Stomach smooth muscle (tissue), 2 donors: ENCODE results near the gene KRTAP5-3.
"Not testable (repeated sequence)": the region's sequence is repeated elsewhere in the genome, so short reads cannot be mapped to it uniquely, and the experiment has no call there.

Source experiments
- H3K27ac ChIP-seq: one replicate; pipeline ENCODE4 v1.7.0; 2013; ENCODE audit warnings: mild to moderate bottlenecking, low read length, inconsistent platforms
- H3K27me3 ChIP-seq, 2 donors: one replicate each; pipeline ENCODE4 v1.7.0; 2013; ENCODE audit warnings: low read length in 2 of 2; ENCODE audit not compliant: insufficient read depth in 2 of 2, control insufficient read depth in 1 of 2
- H3K36me3 ChIP-seq, 2 donors: one replicate each; pipeline ENCODE4 v1.7.0; 2013; ENCODE audit warnings: low read length in 2 of 2; ENCODE audit not compliant: control insufficient read depth in 2 of 2, insufficient read depth in 2 of 2
- H3K4me1 ChIP-seq: one replicate; pipeline ENCODE4 v1.7.0; 2013; ENCODE audit warnings: low read length; ENCODE audit not compliant: control insufficient read depth, insufficient read depth
- H3K4me3 ChIP-seq, 2 donors: one replicate each; pipeline ENCODE4 v1.7.0; 2013; ENCODE audit warnings: low read length in 2 of 2
- H3K9ac ChIP-seq, 2 donors: one replicate each; pipeline ENCODE4 v1.7.0; 2013; ENCODE audit warnings: low read length in 2 of 2, mild to moderate bottlenecking in 1 of 2
- H3K9me3 ChIP-seq, 2 donors: one replicate each; pipeline ENCODE4 v1.7.0; 2013; ENCODE audit warnings: low read length in 2 of 2; ENCODE audit not compliant: control insufficient read depth in 2 of 2
- donor health status: healthy.
- donor health status: Pancreatic carcinoma.

KRTAP5-3 gene

GRCh38 chr11:1651411-1651980 lies 43.2 kb upstream of the KRTAP5-3 start:
- no peak overlapping the region for H3K4me3 ChIP-seq
- peaks cover 3% of the 10 kb centered on the region for H3K4me1 ChIP-seq

GRCh38 chr11:1650918-1651262 lies 42.6 kb upstream of the KRTAP5-3 start:
- H3K27me3 ChIP-seq, result peaks cover 9 to 11% of the 10 kb centered on the region in 2 donors
- no peaks in the 10 kb centered on the region for H3K9me3 ChIP-seq
- no peaks in the 10 kb centered on the region for H3K36me3 ChIP-seq
- no peak overlapping the region for H3K9ac ChIP-seq
- H3K27ac ChIP-seq, result no peak overlapping the region
- no peak overlapping the region for H3K4me3 ChIP-seq
- H3K4me1 ChIP-seq, result peaks cover 3% of the 10 kb centered on the region

More at GRCh38 chr11:1651411-1651980, 43.2 kb upstream of the KRTAP5-3 start:
- Histone ChIP-seq H3K27ac (no peak overlapping the region), H3K36me3 (no peaks in the 10 kb centered on the region), H3K9ac (no peak overlapping the region), H3K27me3 (peaks cover 15% of the 10 kb centered on the region in 2 donors), H3K9me3 (no peaks in the 10 kb centered on the region)

GRCh38 chr11:1650034-1650917 lies 42.0 kb upstream of the KRTAP5-3 start:
- Histone ChIP-seq H3K4me1 (peaks cover 3% of the 10 kb centered on the region), H3K27ac (no peak overlapping the region), H3K27me3 (peaks cover 4 to 11% of the 10 kb centered on the region in 2 donors), H3K4me3 (no peak overlapping the region), H3K9me3 (no peaks in the 10 kb centered on the region), H3K36me3 (no peaks in the 10 kb centered on the region), H3K9ac (no peak overlapping the region)

GRCh38 chr11:1648653-1649420 lies 40.6 kb upstream of the KRTAP5-3 start:
- Histone ChIP-seq H3K27me3 (peaks cover 0 to 8% of the 10 kb centered on the region in 2 donors), H3K4me1 (peaks cover 3% of the 10 kb centered on the region), H3K36me3 (no peaks in the 10 kb centered on the region), H3K9ac (no peak overlapping the region), H3K27ac (no peak overlapping the region), H3K4me3 (no peak overlapping the region), H3K9me3 (no peaks in the 10 kb centered on the region)

- Histone ChIP-seq H3K9ac (no peak overlapping the region), H3K27me3 (peaks cover 0 to 7% of the 10 kb centered on the region in 2 donors), H3K27ac (no peak overlapping the region), H3K4me1 (peaks cover 2% of the 10 kb centered on the region), H3K36me3 (no peaks in the 10 kb centered on the region), H3K4me3 (no peak overlapping the region), H3K9me3 (no peaks in the 10 kb centered on the region)
Measured at GRCh38 chr11:1647901-1648652, 39.8 kb upstream of the KRTAP5-3 start.

- H3K4me1 ChIP-seq, H3K4me3 ChIP-seq, H3K36me3 ChIP-seq, H3K9ac ChIP-seq, H3K9me3 ChIP-seq, H3K27ac ChIP-seq, H3K27me3 ChIP-seq: not testable (repeated sequence)
Measured at GRCh38 chr11:1646540-1646939, 38.3 kb upstream of the KRTAP5-3 start.

GRCh38 chr11:1645357-1645821 lies 37.1 kb upstream of the KRTAP5-3 start:
- Histone ChIP-seq H3K9me3 (no peaks in the 10 kb centered on the region), H3K4me3 (no peak overlapping the region), H3K4me1 (no peaks in the 10 kb centered on the region), H3K27me3 (peaks cover 5 to 8% of the 10 kb centered on the region in 2 donors), H3K36me3 (no peaks in the 10 kb centered on the region), H3K9ac (no peak overlapping the region), H3K27ac (no peak overlapping the region)

- no peak overlapping the region for H3K9ac ChIP-seq
- no peak overlapping the region for H3K27ac ChIP-seq
- no peaks in the 10 kb centered on the region for H3K9me3 ChIP-seq
- H3K27me3 ChIP-seq, result peaks cover 8 to 11% of the 10 kb centered on the region in 2 donors
- no peaks in the 10 kb centered on the region for H3K4me1 ChIP-seq
- no peak overlapping the region for H3K4me3 ChIP-seq
- H3K36me3 ChIP-seq, result no peaks in the 10 kb centered on the region
Measured at GRCh38 chr11:1644601-1645356, 36.5 kb upstream of the KRTAP5-3 start.

- peaks cover 12 to 16% of the 10 kb centered on the region in 2 donors for H3K27me3 ChIP-seq
Measured at GRCh38 chr11:1643146-1643690, 35.0 kb upstream of the KRTAP5-3 start.

More at GRCh38 chr11:1643146-1643690, 35.0 kb upstream of the KRTAP5-3 start:
- Histone ChIP-seq H3K9ac (no peak overlapping the region), H3K27ac (no peak overlapping the region), H3K36me3 (no peaks in the 10 kb centered on the region), H3K4me1 (no peaks in the 10 kb centered on the region), H3K9me3 (no peaks in the 10 kb centered on the region), H3K4me3 (no peak overlapping the region)
